GM12864 (cell line): Measurements from ENCODE around the gene TEX10.
"Not testable (repeated sequence)": the region's sequence is repeated elsewhere in the genome, so short reads cannot be mapped to it uniquely, and the experiment has no call there.

Source experiments
- DNase-seq: peaks from one replicate; pipeline ENCODE4 v3.0.0-alpha.2; 2011; ENCODE audit warnings: low read depth
- H3K4me3 ChIP-seq: 2 replicates; pipeline ENCODE4 v1.5.1; 2011; ENCODE audit warnings: mild to moderate bottlenecking, low read depth, low read length, control low read depth
- CTCF ChIP-seq: IDR thresholded peaks from 2 replicates; pipeline ENCODE4 v1.5.1; 2011; ENCODE audit warnings: low read depth, mild to moderate bottlenecking, moderate library complexity, low read length, control low read depth, inconsistent platforms; ENCODE audit errors: missing control alignments

The TEX10 gene

GRCh38 chr9:100352727-100353505, at the start of gene TEX10:
Gene TEX10, minus strand, starts transcription at chr9:100352942. Its CDS starts 3,579 bp downstream, at chr9:100349363.
- TF ChIP-seq CTCF, result no peak
- DNase-seq, result peak; percentile 57
- peak within 1 kb of the TSS; percentile 68 for H3K4me3 ChIP-seq

GRCh38 chr9:100401042-100401441, 48.3 kb upstream of the TEX10 start:
- no peak for TF ChIP-seq CTCF
- DNase-seq, result no peak
- no peak overlapping the region for H3K4me3 ChIP-seq

GRCh38 chr9:100397529-100398266, 45.0 kb upstream of the TEX10 start:
- DNase-seq, result no peak
- TF ChIP-seq CTCF, result no peak
- no peak overlapping the region for H3K4me3 ChIP-seq

GRCh38 chr9:100396769-100397168, 44.0 kb upstream of the TEX10 start:
- no peak for DNase-seq
- no peak overlapping the region for H3K4me3 ChIP-seq
- no peak for TF ChIP-seq CTCF

GRCh38 chr9:100394816-100395215, 42.1 kb upstream of the TEX10 start:
- no peak for DNase-seq
- H3K4me3 ChIP-seq, result no peak overlapping the region
- TF ChIP-seq CTCF, result no peak

- DNase-seq, result no peak
- no peak overlapping the region for H3K4me3 ChIP-seq
- TF ChIP-seq CTCF, result no peak
These were observed 41.4 kb upstream of the TEX10 start for GRCh38 chr9:100394032-100394695.

- H3K4me3 ChIP-seq, result not testable (repeated sequence)
These were observed 40.2 kb upstream of the TEX10 start for GRCh38 chr9:100392989-100393388.

More at GRCh38 chr9:100392989-100393388, 40.2 kb upstream of the TEX10 start:
- DNase-seq, result not testable (repeated sequence)
